GM12892 (cell line): ENCODE measurements around the gene ULK4.

Source experiments
- POLR2A ChIP-seq: IDR thresholded peaks from 2 replicates; pipeline ENCODE4 v1.6.1; 2011; ENCODE audit warnings: low read depth, low read length, control low read depth
- POLR2AphosphoS5 ChIP-seq: IDR thresholded peaks from 2 replicates; pipeline ENCODE4 v1.6.1; 2011; ENCODE audit warnings: low read depth, low read length, control low read depth
- TAF1 ChIP-seq: IDR thresholded peaks from 2 replicates; pipeline ENCODE4 v1.6.1; 2011; ENCODE audit warnings: low read depth, mild to moderate bottlenecking, control low read depth, low read length, borderline replicate concordance

DNA sequence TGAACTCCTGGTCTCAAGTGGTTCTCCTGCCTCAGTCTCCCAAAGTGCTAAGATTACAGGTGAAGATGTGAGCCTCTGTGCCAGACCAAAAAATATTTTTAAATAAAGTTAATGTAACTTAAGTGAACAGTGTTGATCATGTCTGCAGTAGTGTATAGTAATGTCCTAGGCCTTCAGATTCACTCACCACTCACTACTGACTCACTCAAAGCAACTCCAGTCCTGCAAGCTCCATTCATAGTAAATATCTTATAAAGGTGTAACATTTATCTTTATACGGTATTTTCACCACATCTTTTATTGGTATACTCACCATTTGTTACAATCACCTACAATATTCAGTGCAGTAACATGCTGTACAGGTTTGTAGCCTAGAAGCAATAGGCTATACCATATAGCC is 264.2 kb downstream of the ULK4 start:
- TF ChIP-seq TAF1 (no peak), POLR2A (no peak), POLR2AphosphoS5 (no peak)
